Skin of body (tissue), 2 donors: ENCODE measurements around the gene RPP25L. TPM values are rescaled to one million over a fixed set of nuclear protein-coding genes. Genes with fewer than 3 reads are reported as not detected.
A peak's percentile ranks its signal among the peaks of the same experiment; 100 is the strongest.

ENCODE experiments used
- DNase-seq: peaks from one replicate; lab custom pipeline; 2025; lab: John Stamatoyannopoulos, UW
- total RNA-seq: library from RNA; depleted of rRNA; stranded (reverse); fragments of >200 nt; gene quantifications from one replicate; pipeline ENCODE4 v1.2.3, GENCODE V29; 2014

RPP25L gene
- total RNA-seq, 1 donor from 2014 or later: 10.4 TPM

DNA sequence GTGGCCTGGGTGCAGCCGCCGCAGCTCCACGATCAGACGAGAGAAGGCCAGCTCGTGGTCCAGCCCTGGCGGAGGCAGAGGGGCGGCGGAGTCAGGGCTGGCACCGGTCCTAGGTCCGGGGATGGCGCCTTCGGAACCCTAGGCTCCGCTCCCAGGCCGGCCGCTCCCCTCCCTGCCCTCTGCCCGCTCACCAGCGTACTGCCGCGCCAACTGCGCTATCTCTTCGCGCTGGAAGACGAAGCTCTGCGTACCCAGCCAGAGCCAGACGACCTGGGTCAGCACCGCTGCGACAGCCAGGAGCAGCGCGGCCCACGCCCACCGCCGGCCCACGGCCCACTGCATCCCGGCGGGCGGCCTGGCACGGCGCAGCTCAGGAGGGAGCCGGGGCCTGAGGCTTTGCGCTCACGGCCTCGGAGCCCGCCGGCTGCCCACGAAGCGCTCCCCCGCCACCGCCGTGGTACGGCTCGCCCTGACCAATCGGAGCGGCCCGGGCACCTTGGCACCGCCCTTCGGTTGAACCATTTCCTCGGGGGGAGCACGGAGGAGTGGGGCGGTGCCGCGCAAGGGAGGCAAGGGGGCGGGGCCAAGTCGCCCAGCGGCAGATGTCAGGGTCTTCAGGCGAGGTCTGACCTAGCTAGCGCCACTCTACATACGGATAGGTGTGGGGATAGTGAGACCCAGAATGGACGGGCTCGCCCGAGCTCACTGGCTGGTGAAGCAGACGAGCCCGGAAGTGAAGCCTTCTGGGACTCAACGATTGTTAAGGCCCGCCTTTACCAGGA lies 25.6 kb upstream of the RPP25L start, which contains the start of gene SIGMAR1:
TSS of gene SIGMAR1 (minus strand) at position 432 of the 782 bp plus-strand sequence. CDS start at position 342, 90 bp downstream.
- peak; percentile 89 for DNase-seq

DNA sequence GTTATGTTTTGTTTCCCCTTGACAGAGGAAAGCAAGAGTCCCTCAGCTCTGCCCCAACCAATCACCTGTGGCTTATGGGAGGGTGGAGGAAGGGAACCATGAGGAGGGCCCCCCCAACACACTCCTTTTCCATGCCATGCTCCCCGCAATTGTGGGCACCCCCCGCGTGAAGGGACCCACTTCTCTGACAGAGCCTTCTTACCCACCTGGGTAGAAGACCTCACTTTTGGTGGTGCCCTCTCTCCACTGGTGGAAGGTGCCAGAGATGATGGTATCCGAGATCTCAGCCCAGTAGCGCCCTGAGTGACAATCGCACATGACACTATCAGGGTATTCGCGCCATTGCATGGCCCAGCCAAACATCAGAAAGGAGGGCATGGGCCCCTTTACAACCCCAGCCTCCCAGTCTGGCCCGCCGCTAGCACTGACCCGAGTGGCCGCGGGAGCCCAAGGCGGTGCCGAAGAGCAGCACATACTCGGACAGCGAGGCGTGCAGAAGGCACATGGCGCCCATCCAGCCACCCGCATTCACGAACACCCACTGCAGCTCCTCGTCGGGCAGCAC lies 25.0 kb upstream of the RPP25L start:
- no peak for DNase-seq

DNA sequence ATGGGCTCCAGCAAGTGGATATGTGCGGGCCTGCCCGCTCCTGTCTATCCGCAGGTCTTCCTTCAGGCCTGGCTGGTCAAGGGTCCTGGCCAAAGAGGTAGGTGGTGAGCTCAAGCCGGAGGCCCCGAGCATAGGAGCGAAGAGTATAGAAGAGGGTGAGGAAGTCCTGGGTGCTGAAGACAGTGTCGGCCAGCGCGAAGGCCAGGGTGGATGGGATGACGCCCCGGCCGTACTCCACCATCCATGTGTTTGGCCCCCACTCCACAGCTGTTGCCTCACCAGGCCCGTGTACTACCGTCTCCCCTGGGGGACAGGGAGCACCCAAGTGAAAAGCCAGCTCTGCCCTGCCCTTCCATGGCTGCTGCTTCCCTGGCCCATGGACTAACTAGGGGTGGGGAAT lies 23.7 kb upstream of the RPP25L start:
- DNase-seq: no peak

DNA sequence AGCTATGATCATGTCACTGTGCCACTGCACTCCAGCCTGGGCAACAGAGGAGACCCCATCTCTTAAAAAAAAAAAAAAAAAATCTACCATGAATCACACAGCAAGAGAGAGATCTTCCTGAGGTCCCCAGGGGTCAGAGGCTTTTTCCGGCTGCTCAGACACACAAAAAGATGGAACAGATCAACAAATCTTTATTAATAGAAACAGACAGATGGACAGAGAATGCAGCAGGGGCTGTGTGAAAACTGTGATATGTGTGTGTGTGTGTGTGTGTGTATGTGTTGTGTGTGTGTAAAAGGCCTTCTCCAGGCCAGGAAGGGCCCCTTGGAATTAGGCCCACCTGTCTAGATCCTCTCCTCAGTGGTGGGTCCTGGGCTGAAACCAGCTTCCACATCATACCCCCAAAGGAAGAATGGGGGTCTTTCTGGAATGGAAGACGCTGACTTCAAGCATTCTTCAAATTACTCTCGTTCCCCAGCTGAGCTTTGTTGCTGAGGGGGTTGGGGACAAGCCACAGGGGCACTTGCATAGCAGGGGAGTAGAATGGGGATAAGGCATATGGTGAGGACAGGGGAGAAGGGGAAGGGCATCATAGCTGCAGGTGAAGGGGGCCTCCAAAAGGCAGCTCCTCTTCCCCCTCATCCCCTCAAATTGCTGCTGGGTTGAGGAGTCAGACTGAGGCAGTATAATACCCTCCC lies 22.8 kb upstream of the RPP25L start:
- DNase-seq: no peak

DNA sequence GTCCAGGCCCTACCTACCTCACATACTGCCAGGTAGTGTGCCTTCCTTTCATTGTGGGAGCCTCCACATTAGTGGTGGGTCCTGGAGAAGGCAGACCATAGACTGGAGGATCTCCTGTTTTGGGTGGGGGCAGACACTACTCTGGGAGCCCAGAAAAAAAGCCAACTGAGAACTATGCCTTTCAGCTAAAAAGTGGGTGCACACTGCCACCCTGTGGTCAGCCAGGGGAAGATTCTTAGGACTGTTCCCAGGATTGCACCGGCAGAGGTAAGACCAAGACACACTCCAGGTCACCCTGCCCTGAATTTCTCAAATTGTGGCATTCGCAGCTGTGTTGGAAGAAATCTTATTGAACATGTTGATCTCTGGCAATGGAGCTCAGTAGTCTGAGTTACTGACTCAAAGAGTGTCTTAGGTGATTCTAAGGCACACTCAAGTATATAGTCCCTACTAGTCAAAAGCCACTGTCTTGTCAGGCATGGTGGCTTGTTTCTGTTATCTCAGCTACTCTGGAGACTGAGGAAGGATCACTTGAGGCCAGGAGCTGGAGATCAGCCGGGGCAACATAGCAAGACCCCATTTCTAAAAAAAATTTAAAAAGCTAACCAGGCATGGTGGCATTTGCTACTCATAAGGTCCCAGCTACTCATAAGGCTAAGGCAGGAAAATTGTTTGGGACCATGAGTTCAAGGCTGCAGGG lies 22.1 kb upstream of the RPP25L start:
- peak; percentile 29 for DNase-seq

DNA sequence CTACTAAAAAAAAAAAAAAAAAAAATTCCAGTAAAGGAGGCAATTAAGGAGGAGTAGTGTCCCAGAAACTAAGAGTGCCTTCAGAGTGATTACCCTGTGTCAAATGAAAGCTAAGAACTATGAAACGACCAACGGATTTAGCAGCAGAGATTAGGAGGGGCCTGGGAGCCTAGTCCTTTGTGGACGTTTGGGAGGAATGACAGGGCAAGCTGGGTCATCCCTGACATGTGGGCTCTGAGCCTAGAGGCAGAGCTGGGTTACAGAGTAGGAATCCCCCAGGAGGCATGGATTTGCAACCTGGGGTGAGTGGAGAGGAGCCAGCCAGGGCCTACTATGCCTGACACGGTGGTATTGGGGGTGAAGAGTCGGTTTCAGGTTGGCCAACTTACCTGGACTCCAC lies 21.3 kb upstream of the RPP25L start:
- no peak for DNase-seq

DNA sequence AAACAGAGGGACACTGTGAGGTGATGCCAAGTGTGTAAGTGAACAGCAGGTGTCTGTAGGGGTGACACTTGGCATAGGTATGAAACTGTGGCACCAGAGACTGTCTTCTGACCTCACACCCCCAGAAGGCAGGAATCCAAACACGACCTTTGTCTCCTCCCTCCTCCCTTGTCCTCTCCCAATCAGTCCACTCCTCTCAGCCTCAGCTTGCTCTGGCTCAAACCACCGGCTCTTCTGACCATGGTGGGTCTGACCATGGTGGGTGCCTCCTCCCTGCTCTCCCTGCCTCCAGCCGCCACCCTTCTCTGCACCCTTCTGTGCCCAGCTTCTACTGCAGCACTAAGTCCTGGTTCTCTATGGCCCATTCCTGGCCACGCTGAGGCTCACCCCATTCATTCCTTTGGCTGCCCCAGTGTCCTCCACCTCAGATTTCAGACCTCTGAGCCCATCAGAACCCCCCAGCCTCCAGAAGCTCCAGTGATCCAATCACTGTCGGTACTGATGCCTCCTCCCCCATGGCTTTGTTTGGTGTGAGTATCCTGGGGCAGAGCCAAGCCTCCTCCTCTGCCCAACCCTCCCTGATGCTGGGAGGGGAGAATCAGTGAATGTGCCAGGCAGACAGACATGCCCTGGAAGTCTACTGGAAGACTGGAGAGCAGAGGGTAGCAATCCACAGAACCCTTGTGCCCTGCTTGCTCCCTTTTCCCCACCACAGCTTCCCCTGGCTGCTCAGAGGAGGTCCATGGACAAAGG lies 18.7 kb upstream of the RPP25L start:
- DNase-seq: no peak

DNA sequence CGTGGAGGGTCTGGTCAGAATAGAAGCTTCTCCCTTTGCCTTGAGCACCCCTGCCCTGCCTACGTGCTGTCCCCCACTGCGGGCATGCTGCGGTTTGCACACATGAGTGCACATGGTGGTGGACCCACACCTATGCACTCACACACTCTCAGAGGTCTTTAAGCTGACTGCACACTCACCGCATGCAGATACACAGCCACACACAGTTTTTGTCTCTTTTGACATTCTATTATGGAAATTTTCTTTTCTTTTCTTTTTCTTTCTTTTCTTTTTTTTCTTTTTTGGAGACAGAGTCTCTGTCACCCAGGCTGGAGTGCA lies 17.6 kb upstream of the RPP25L start:
- no peak for DNase-seq

DNA sequence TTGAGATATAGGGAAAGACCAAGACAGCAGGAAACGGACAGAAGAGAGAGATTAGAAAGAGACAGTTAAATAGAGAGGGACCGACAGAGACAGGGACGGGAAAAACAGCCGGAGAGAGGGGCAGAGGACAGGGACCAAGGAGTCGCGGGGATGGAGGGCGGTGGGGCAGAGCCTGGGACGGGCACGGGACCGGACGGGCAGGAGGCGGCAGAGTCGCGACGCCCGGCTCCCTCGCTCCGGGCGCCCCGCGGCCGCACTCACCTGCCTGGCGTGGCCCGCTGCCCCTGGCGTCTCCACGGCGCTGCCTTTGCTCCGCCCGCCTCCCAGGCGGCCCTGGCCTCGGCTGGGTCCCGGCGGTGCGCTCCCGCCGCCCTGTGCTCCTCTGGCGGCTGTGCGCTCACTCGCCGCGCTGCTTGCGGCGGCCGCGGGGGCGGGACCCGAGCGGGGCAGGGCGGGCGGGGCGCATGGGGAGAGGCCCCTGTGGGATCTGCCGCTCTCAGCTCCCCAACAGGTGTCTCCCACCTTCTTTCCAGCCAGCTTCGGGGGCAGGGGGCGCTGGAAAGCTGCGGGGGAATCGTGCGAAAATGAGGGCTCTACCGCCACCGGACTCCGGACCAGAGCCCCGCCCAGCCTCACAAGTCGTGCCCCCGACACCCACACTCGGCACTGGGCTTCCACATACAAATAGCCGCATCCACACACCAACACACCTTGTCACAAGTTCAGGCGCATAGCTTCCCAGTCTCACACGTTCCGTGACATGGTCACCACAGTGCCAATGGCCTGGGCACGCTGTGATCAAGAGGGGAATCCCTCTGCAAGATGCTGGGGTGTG lies 17.0 kb upstream of the RPP25L start, which contains the start of gene ARID3C:
TSS of gene ARID3C (minus strand) at position 411 of the 835 bp plus-strand sequence. CDS start 1,052 bp downstream, outside the sequence.
- DNase-seq: no peak

DNA sequence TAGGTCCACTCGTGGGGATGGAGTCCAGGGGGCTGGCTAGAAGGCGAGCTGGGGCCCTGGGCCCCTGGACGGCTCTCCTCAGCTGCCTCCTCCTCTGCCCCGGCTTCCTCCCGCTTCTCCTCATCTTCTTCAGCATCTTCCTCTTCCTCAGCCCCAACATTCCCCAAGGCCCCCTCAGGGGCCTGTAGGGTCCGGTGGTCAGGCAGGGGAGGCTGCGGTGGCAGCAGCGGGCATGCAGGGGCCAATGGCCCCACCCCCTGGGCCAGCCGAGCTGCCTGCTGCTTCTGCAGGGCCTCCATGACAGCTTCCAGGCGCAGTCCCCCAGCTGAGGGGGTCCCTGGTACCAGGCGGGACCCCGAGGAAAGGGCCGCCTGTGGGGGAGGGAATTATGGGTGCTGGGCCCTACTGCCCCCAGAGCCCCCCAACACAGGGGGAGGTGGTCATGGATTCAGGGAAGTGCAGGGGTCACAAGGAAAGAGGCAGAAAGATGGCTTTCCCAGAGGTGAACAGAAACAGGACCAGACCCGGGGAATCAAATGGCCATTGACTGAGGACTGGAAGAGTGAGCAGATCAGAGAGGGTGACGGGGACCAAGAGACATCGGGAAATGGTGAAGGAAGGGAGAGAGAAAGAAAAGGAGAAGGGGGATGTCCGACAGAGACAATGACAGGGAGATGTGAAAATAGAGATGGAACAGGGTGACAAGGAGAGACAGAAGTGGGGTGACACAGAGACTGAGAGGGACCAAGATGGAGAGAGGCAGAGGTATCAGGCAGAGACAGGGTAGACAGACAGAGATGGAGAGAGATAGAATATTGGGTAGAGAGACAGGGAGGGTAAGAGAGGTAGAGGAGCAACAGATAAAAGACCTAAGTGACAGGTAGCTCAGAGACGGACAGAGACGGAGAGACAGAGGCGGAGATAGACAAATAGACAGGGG lies 16.1 kb upstream of the RPP25L start:
- no peak for DNase-seq

DNA sequence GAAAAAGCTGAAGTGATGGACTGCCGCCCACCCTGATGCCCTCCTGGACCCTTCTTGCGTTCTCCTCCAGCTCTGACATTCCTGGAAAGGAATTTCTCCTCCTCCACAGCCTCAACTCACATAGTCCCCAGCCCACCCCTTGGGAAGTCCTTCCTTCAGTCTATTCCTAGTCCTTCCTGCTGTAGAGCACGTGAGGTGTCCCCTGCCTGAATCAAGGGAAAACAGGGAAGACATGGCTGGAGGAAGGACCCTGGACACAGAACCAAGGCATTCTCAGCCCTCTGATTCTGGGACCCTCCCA lies 13.2 kb upstream of the RPP25L start:
- DNase-seq: no peak

DNA sequence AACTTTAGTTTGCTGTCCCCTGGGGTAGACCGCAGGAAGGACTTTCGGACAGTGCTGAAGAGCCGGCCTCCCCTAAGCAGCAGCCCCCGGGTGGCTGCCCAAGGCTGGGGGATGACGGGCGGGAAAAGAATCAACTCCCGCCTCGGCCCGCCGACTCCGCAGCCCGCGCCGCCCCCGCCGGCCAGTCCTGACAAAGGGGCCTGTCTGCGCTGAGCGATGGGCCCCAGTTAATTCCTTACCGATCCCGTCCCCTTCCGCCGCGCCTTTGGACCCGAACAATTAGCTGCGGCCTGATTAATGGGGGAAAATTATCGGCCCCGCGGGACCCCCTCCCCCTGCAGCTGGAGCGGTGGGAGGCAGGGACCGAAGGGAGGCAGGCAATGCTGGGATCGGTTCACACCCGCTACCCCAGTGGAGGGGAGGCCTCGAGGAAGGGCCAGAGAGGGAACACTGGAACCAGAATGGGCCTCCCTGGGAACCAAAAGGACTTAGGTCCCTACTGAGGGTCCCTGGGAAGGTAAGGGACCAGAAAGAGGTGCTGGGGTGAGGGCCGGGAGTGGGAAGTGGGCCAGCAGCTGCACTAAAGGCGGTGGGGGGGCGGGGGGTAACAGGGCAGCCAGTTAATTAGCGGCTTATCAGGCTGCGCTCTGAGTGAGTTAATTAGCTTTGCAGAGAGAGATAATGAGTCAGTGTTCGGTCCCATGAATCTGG lies 12.7 kb upstream of the RPP25L start:
- no peak for DNase-seq

DNA sequence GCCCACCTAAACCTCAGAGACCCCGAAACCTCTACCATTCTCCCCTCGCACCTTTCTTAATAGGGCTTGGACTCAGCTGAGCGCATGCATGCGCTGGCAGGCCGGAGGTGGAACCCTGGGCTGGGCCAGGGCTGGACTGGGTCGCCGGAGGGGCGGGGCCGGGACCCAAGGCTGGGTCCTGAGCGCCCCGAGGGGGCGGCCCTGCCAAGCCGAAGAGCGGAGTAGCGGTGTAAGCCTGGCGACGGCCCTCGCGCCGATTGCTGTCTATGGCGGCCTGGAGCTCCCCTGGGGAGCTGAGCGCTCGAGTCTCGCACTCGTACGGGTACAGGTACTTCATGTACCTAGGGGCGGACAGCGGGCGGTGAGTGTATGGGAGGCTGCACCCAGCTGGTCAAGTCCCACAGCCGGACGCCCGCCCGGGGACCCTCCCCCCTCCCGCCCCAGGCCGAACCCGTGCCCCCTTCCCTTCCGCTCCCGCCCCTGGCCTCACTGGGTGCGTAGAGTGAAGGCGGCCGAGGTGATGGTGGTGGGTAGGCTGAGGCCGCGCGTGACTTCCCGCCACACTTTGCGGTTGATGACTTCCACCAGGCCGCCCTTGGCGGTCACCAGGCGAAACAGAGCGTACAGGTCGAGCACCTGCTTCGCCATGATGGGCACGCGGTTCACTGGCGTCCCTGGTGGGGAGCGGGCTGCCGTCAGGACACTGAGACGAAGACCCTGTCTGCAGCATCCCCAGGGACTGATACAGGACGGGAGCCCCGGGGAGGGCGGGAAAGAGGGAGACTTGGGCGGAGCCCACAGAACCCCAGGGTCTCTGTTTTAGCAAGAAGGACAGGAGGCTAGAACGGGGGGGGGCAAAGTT lies 11.7 kb upstream of the RPP25L start:
- no peak for DNase-seq

DNA sequence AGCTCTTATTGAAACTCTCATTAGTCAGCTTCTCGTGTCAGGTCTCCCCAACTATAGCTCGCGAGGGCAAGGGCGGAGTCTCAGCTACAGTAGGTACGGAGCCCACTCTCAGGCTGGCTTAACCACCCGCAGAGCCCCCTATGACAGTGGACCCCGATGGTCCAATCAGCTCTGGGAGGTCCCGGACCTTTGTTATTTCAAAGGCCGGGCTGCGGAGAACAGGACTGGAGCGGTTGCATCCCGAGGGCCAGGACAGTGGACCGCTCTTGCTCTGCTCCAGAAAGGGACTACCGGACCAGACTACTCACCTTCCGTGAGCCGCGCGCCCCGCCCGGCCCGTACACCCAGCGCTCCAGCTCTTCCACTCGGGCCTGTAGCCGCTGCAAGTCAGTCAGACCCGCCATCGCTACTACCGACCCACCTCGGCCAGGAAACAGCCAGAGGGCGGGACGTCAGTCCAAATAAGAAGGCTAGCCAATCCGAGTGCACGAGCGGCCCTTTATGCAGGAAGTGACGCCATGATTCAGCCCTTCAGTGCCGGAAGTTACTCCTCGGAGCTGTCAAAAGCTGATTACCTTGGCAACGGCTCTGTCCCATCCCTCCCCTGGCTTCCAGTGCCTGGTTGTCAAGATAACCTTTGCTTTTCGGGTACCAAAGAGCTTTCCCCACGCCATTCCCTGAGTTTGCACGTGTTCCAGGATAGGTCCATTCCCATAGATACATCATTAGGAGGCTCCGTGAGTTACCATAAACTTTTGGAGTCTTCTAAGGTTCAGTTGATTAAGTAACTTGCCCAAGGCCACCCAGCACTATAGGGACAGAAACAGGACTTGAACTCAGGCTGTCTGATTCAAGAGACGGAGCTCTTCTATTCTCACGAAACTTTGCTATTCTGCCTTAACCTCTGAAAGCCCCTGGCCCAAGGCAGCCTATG lies 8.4 kb upstream of the RPP25L start, which contains the start of gene DCTN3:
TSS of gene DCTN3 (minus strand) at position 435 of the 934 bp plus-strand sequence. CDS start at position 404, 31 bp downstream.
- peak; percentile 95 for DNase-seq

DNA sequence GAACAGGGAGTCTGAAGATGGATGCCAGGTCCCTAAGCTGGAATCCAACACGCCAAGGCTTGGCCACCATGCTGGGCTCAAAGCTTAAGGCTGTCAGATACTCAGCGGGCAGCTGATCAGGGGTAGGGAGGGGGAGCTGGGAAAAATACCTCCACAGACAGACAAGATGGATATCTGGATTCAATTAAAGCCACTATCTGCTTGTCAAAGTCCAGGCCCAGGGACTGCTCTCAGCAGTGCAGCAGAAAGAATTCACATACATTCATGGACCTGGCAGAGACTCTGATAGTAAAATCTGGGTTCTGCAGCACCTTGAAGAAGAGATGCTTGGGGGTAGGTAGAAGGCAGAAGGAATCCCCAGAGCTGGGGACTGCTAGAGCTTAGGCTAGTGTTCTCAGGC lies 3.2 kb upstream of the RPP25L start:
- DNase-seq: no peak

DNA sequence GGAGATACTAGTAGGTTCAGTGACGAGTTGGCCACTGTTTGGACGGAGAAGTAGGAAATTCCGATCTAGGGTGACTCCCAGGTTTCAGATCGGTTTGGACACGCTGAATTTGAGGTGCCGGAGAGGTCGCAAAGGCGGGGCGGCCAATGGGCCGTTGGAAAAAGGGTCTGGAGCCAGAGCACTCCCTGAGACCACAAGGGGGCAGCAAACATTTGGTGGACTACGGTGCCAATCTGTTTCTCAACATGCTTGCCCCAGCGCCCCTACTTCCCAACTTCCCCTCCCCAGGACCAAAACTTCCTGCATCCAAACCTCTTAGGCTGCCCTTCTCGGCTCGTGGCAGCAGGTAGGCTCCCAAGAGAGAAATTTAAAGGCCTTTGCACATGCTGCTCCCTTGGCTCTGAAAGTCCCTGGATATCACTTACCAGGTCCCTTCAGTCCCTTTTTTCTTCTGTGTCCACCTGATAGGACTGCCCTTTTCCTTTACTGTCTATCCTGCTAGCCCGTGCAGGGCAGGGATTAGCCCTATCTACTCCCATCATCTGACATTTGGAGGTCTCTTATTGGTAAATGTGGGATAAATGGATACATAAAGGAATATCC lies 992 bp upstream of the RPP25L start:
- DNase-seq: peak; percentile 78
